Keratinocyte (primary cell): ENCODE data around the gene SAMM50. TPM values are rescaled to one million over a fixed set of nuclear protein-coding genes. Genes with fewer than 3 reads are reported as not detected.

Source experiments
- DNase-seq: peaks from one replicate; pipeline ENCODE4 v3.0.0-alpha.2; 2011; ENCODE audit warnings: low read depth, missing footprints, low spot score
- FAIRE-seq: peaks from 2 replicates; lab custom pipeline; 2011; peaks lifted over from hg19 to GRCh38; lab: Jason Lieb, UNC
- H2AFZ ChIP-seq: 2 replicates; pipeline ENCODE4 v1.6.0; 2012; ENCODE audit warnings: low read length, control low read depth, inconsistent platforms; ENCODE audit not compliant: control insufficient read depth
- H3K27ac ChIP-seq: 2 replicates; pipeline ENCODE4 v1.5.1; 2011; ENCODE audit warnings: low read length; ENCODE audit not compliant: control insufficient read depth, insufficient read depth
- H3K27me3 ChIP-seq: 3 replicates; pipeline ENCODE4 v1.6.0; 2011; ENCODE audit warnings: low read length; ENCODE audit not compliant: control insufficient read depth, insufficient read depth; ENCODE audit errors: extremely low read depth
- H3K36me3 ChIP-seq, 2 experiments: 2 replicates in 1 of 2; 3 replicates in 1 of 2; pipeline ENCODE4 v1.5.1; 2011; ENCODE audit warnings: low read length in 2 of 2, mild to moderate bottlenecking in 1 of 2; ENCODE audit not compliant: control insufficient read depth in 2 of 2, insufficient read depth in 2 of 2; ENCODE audit errors: extremely low read depth in 1 of 2
- H3K4me1 ChIP-seq: 3 replicates; pipeline ENCODE4 v1.5.1; 2011; ENCODE audit warnings: low read length; ENCODE audit not compliant: control insufficient read depth, insufficient read depth; ENCODE audit errors: extremely low read depth
- H3K4me2 ChIP-seq: 3 replicates; pipeline ENCODE4 v1.6.0; 2011; ENCODE audit warnings: low read depth, low read length; ENCODE audit not compliant: control insufficient read depth, insufficient read depth; ENCODE audit errors: extremely low read depth
- H3K4me3 ChIP-seq, 3 experiments: fragments of 200-600 bp in 1 of 3; sonication (generic) in 1 of 3; 2 replicates in 2 of 3; 3 replicates in 1 of 3; pipeline ENCODE4 v1.5.1; 2011 to 2016; ENCODE audit warnings: low read length in 3 of 3, mild to moderate bottlenecking in 3 of 3, control low read depth in 2 of 3, inconsistent platforms in 1 of 3, low read depth in 1 of 3, mixed read lengths in 1 of 3, mixed run types in 1 of 3, moderate library complexity in 1 of 3; ENCODE audit not compliant: control insufficient read depth in 2 of 3, insufficient read depth in 2 of 3; ENCODE audit errors: extremely low read depth in 1 of 3
- H3K79me2 ChIP-seq: 2 replicates; pipeline ENCODE4 v1.6.0; 2012; ENCODE audit warnings: low read length; ENCODE audit not compliant: control insufficient read depth, insufficient read depth
- H3K9ac ChIP-seq: 3 replicates; pipeline ENCODE4 v1.6.0; 2011; ENCODE audit warnings: low read length; ENCODE audit not compliant: control insufficient read depth, insufficient read depth; ENCODE audit errors: extremely low read depth
- H3K9me1 ChIP-seq: 3 replicates; pipeline ENCODE4 v1.6.0; 2011; ENCODE audit warnings: low read length; ENCODE audit not compliant: control insufficient read depth, insufficient read depth; ENCODE audit errors: extremely low read depth
- H3K9me3 ChIP-seq: 2 replicates; pipeline ENCODE4 v1.5.1; 2012; ENCODE audit warnings: low read depth, low read length; ENCODE audit not compliant: control insufficient read depth
- H4K20me1 ChIP-seq: 3 replicates; pipeline ENCODE4 v1.6.0; 2011; ENCODE audit warnings: low read length; ENCODE audit not compliant: control insufficient read depth, insufficient read depth; ENCODE audit errors: extremely low read depth
- CTCF ChIP-seq, 3 experiments: IDR thresholded peaks in 1 of 3; conservative IDR thresholded peaks in 1 of 3; optimal IDR thresholded peaks in 1 of 3; 2 replicates in 2 of 3; 3 replicates in 1 of 3; pipeline versions ENCODE3 to v1.5.1; 2011; ENCODE audit warnings: low read length in 3 of 3, mild to moderate bottlenecking in 3 of 3, moderate library complexity in 2 of 3, control low read depth in 1 of 3, inconsistent platforms in 1 of 3; ENCODE audit not compliant: insufficient read depth in 2 of 3; ENCODE audit errors: extremely low read depth in 1 of 3
- EZH2 ChIP-seq: IDR thresholded peaks from one replicate; pipeline ENCODE4 v1.6.1; 2012; ENCODE audit warnings: inconsistent platforms, mild to moderate bottlenecking, low read length, moderate library complexity
- dilution Hi-C: fragments of 300-500 bp; cut with MboI; formaldehyde crosslinking; loops from one replicate; pipeline ENCODE4 v1.7.0; 2020; ENCODE audit warnings: low sequenced_read_pairs; ENCODE audit not compliant: extremely low pct_ligation_motif_present
- polyA plus RNA-seq, 5 experiments: library from polyadenylated mRNA; depleted of rRNA in 3 of 5; stranded (reverse) in 3 of 5; stranded (forward) in 1 of 5; unstranded in 1 of 5; fragments of >200 nt; gene quantifications; 1 replicate in 1 of 5; 2 replicates in 3 of 5; 3 replicates in 1 of 5; pipeline versions ENCODE4 v1.2.1 to v1.2.3, GENCODE V29; 2011 to 2012; ENCODE audit warnings: missing spikeins in 2 of 5, low read depth in 1 of 5, low replicate concordance in 1 of 5

Gene SAMM50
- polyA plus RNA-seq, 1 donor (not counting 4 experiments of a cell fraction or from before 2014, with no cell fraction given) = 54.6 TPM

GRCh38 chr22:43951391-43951790, 3.9 kb upstream of the SAMM50 start:
- TF ChIP-seq EZH2 (no peak), CTCF (optimal IDR thresholded peaks at IDR 0.05 in 1 of 3, IDR thresholded peaks at IDR 0.05 in 1 of 3, conservative IDR thresholded peaks at IDR 0.05 in 1 of 3; ENCODE audit: extremely low read depth in 1 of 3, insufficient read depth in 2 of 3, low read length in 3 of 3) (no peak)
- Histone ChIP-seq H3K9ac (no peak overlapping the region), H3K27ac (no peak overlapping the region), H3K9me3 (no peaks in the 10 kb centered on the region), H3K4me3 (no peak overlapping the region), H3K9me1 (no peaks in the 10 kb centered on the region), H3K36me3 (peaks cover 0 to 9% of the 10 kb centered on the region in 2 experiments), H3K27me3 (no peaks in the 10 kb centered on the region), H4K20me1 (no peaks in the 10 kb centered on the region), H3K79me2 (peaks cover 13% of the 10 kb centered on the region), H3K4me2 (no peak overlapping the region), H3K4me1 (peaks cover 13% of the 10 kb centered on the region), H2AFZ (no peak overlapping the region)
- dilution Hi-C loops = no loop called here
- FAIRE-seq = no peak
- no peak for DNase-seq

- Histone ChIP-seq H3K4me3 (no peak overlapping the region), H2AFZ (no peak overlapping the region), H3K9me1 (no peaks in the 10 kb centered on the region), H3K79me2 (peaks cover 19% of the 10 kb centered on the region), H3K9ac (no peak overlapping the region), H3K27me3 (no peaks in the 10 kb centered on the region), H4K20me1 (no peaks in the 10 kb centered on the region), H3K4me2 (no peak overlapping the region), H3K9me3 (no peaks in the 10 kb centered on the region), H3K36me3 (peaks cover 0 to 6% of the 10 kb centered on the region in 2 experiments), H3K4me1 (peaks cover 18% of the 10 kb centered on the region), H3K27ac (no peak overlapping the region)
- TF ChIP-seq CTCF (optimal IDR thresholded peaks at IDR 0.05 in 1 of 3, IDR thresholded peaks at IDR 0.05 in 1 of 3, conservative IDR thresholded peaks at IDR 0.05 in 1 of 3; ENCODE audit: extremely low read depth in 1 of 3, insufficient read depth in 2 of 3, low read length in 3 of 3) (no peak), EZH2 (no peak)
- FAIRE-seq (no peak), DNase-seq (no peak)
- dilution Hi-C loops = no loop called here
Measured at GRCh38 chr22:43951966-43952365, 3.3 kb upstream of the SAMM50 start.
